Activated naive CD8-positive, alpha-beta T cell (primary cell): Measurements from ENCODE around the gene DNAH3.
"Not testable (repeated sequence)": the region's sequence is repeated elsewhere in the genome, so short reads cannot be mapped to it uniquely, and the experiment has no call there.

ENCODE experiments used
- H3K27ac Mint-ChIP-seq: one replicate; pipeline ENCODE4 v1.8.0; 2021; ENCODE audit warnings: mixed read lengths
- H3K27me3 Mint-ChIP-seq: one replicate; pipeline ENCODE4 v1.8.0; 2021; ENCODE audit warnings: mixed read lengths
- H3K36me3 Mint-ChIP-seq: one replicate; pipeline ENCODE4 v1.8.0; 2021; ENCODE audit warnings: mixed read lengths
- H3K4me1 Mint-ChIP-seq: one replicate; pipeline ENCODE4 v1.8.0; 2021; ENCODE audit warnings: low read depth, mixed read lengths
- H3K4me3 Mint-ChIP-seq: one replicate; pipeline ENCODE4 v1.8.0; 2021; ENCODE audit warnings: mild to moderate bottlenecking, mixed read lengths
- H3K9me3 Mint-ChIP-seq: one replicate; pipeline ENCODE4 v1.8.0; 2021; ENCODE audit warnings: low read depth, mixed read lengths

Gene DNAH3

GRCh38 chr16:20945575-20945875, 205.1 kb downstream of the DNAH3 start:
- not testable (repeated sequence) for H3K27me3 Mint-ChIP-seq, H3K4me1 Mint-ChIP-seq, H3K4me3 Mint-ChIP-seq, H3K9me3 Mint-ChIP-seq, H3K27ac Mint-ChIP-seq, H3K36me3 Mint-ChIP-seq

GRCh38 chr16:20944861-20945574, 205.6 kb downstream of the DNAH3 start:
- Mint-ChIP-seq H3K27me3 (no peaks in the 10 kb centered on the region), H3K27ac (no peak overlapping the region), H3K4me1 (peaks cover 6% of the 10 kb centered on the region), H3K4me3 (no peak overlapping the region), H3K36me3 (no peaks in the 10 kb centered on the region), H3K9me3 (no peaks in the 10 kb centered on the region)

- no peak overlapping the region for H3K4me3 Mint-ChIP-seq
- no peak overlapping the region for H3K27ac Mint-ChIP-seq
- H3K36me3 Mint-ChIP-seq: no peaks in the 10 kb centered on the region
- H3K27me3 Mint-ChIP-seq: no peaks in the 10 kb centered on the region
- H3K4me1 Mint-ChIP-seq: peaks cover 6% of the 10 kb centered on the region
- no peaks in the 10 kb centered on the region for H3K9me3 Mint-ChIP-seq
Observed at GRCh38 chr16:20942256-20942655, 208.4 kb downstream of the DNAH3 start.

- H3K27ac Mint-ChIP-seq: no peak overlapping the region
- H3K27me3 Mint-ChIP-seq: no peaks in the 10 kb centered on the region
- H3K4me3 Mint-ChIP-seq: no peak overlapping the region
- no peaks in the 10 kb centered on the region for H3K36me3 Mint-ChIP-seq
- H3K9me3 Mint-ChIP-seq: no peaks in the 10 kb centered on the region
- H3K4me1 Mint-ChIP-seq: peaks cover 6% of the 10 kb centered on the region
Observed at GRCh38 chr16:20941636-20941926, 209.1 kb downstream of the DNAH3 start.

DNA sequence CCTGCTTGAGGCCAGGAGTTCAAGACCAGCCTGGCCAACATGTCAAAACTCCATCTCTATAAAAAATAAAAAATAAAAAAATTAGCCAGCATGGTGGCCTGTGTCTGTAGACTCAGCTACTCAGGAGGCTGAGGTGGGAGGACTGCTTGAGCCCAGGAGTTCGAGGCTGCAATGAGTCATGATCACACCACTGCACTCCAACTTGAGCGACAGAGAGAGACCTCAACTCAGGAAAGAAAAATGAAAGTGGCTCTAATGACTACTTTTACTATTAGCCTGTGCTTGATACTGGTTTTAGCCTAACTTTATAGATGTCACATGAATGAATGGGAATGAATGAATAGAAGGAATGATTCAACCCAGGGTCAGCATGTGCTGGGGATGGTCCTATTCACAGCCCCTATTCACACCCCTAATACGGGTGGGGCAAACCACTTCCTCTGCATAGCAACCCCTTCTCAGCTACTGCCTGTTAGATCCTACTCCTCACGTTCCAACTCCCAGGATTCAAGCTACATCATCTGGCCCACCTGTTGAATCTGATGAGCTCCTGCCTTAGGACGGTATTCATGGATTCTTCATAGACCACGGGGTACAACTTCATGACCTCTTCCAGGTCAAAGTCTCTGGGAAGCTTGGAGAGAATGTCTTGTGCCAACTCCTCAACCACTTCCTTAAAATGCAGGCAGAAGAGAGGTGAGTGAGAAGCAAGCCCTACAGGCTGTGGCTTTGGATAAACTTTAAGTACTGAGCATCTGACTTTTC, 209.6 kb downstream of the DNAH3 start:
- H3K4me1 Mint-ChIP-seq: peaks cover 6% of the 10 kb centered on the region
- no peak overlapping the region for H3K27ac Mint-ChIP-seq
- H3K36me3 Mint-ChIP-seq: no peaks in the 10 kb centered on the region
- H3K4me3 Mint-ChIP-seq: no peak overlapping the region
- H3K9me3 Mint-ChIP-seq: no peaks in the 10 kb centered on the region
- H3K27me3 Mint-ChIP-seq: no peaks in the 10 kb centered on the region

DNA sequence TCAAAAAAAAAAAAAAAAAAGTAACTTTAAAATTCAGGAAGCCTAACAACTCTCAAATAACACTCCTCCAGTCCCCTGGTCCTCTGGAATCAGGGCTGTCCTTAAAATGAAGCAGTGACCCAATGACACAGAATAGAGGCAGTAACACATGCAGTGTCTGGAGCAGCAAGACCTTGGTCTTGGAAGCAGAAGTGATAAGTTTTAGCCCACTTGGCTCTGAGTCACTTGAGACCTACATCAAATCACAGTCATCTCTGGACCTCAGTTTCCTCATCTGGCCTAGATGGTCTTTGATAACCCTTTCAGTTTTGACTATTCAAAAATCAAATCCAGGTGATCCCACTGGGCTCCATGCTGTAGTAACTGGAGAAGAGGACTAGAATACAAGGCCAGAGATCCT, 211.0 kb downstream of the DNAH3 start:
- H3K4me3 Mint-ChIP-seq: no peak overlapping the region
- H3K36me3 Mint-ChIP-seq: no peaks in the 10 kb centered on the region
- H3K9me3 Mint-ChIP-seq: no peaks in the 10 kb centered on the region
- no peaks in the 10 kb centered on the region for H3K27me3 Mint-ChIP-seq
- peaks cover 6% of the 10 kb centered on the region for H3K4me1 Mint-ChIP-seq
- no peak overlapping the region for H3K27ac Mint-ChIP-seq

- no peak overlapping the region for H3K4me3 Mint-ChIP-seq
- H3K36me3 Mint-ChIP-seq: no peaks in the 10 kb centered on the region
- H3K27ac Mint-ChIP-seq: no peak overlapping the region
- H3K27me3 Mint-ChIP-seq: no peaks in the 10 kb centered on the region
- H3K9me3 Mint-ChIP-seq: no peaks in the 10 kb centered on the region
- peaks cover 6% of the 10 kb centered on the region for H3K4me1 Mint-ChIP-seq
Observed at GRCh38 chr16:20938426-20938825, 212.2 kb downstream of the DNAH3 start.

GRCh38 chr16:20937736-20938135, 212.9 kb downstream of the DNAH3 start:
- Mint-ChIP-seq H3K4me1 (peaks cover 6% of the 10 kb centered on the region), H3K27me3 (no peaks in the 10 kb centered on the region), H3K9me3 (no peaks in the 10 kb centered on the region), H3K27ac (no peak overlapping the region), H3K4me3 (no peak overlapping the region), H3K36me3 (no peaks in the 10 kb centered on the region)

DNA sequence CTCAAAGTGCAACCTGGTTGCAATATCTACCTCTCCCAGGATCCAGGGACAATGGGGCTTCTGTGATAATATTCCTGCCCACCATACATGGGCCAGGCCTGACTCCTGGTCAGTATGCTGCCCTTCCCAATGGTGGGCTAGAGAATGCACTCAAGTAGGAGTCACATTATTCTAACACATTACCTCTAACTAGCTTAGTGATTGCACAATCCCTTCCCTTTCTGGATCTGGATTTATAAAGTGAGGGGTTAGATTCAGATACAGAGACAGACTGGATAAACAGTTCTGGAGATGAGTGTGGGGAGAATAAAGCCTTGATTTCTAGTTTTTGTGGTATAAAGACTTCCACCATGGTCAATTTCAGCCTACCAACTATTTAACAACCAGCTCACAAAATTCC, 217.1 kb downstream of the DNAH3 start:
- H3K36me3 Mint-ChIP-seq: no peaks in the 10 kb centered on the region
- no peak overlapping the region for H3K4me3 Mint-ChIP-seq
- H3K4me1 Mint-ChIP-seq: no peaks in the 10 kb centered on the region
- H3K27me3 Mint-ChIP-seq: no peaks in the 10 kb centered on the region
- H3K27ac Mint-ChIP-seq: no peak overlapping the region
- no peaks in the 10 kb centered on the region for H3K9me3 Mint-ChIP-seq

GRCh38 chr16:20931066-20931600, 219.5 kb downstream of the DNAH3 start:
- no peaks in the 10 kb centered on the region for H3K9me3 Mint-ChIP-seq
- H3K4me3 Mint-ChIP-seq: no peak overlapping the region
- no peaks in the 10 kb centered on the region for H3K27me3 Mint-ChIP-seq
- no peaks in the 10 kb centered on the region for H3K4me1 Mint-ChIP-seq
- H3K36me3 Mint-ChIP-seq: peaks cover 5% of the 10 kb centered on the region
- H3K27ac Mint-ChIP-seq: no peak overlapping the region

GRCh38 chr16:20930365-20930690, 220.3 kb downstream of the DNAH3 start:
- H3K27ac Mint-ChIP-seq: no peak overlapping the region
- no peaks in the 10 kb centered on the region for H3K9me3 Mint-ChIP-seq
- peaks cover 9% of the 10 kb centered on the region for H3K36me3 Mint-ChIP-seq
- H3K27me3 Mint-ChIP-seq: no peaks in the 10 kb centered on the region
- H3K4me1 Mint-ChIP-seq: no peaks in the 10 kb centered on the region
- H3K4me3 Mint-ChIP-seq: no peak overlapping the region

DNA sequence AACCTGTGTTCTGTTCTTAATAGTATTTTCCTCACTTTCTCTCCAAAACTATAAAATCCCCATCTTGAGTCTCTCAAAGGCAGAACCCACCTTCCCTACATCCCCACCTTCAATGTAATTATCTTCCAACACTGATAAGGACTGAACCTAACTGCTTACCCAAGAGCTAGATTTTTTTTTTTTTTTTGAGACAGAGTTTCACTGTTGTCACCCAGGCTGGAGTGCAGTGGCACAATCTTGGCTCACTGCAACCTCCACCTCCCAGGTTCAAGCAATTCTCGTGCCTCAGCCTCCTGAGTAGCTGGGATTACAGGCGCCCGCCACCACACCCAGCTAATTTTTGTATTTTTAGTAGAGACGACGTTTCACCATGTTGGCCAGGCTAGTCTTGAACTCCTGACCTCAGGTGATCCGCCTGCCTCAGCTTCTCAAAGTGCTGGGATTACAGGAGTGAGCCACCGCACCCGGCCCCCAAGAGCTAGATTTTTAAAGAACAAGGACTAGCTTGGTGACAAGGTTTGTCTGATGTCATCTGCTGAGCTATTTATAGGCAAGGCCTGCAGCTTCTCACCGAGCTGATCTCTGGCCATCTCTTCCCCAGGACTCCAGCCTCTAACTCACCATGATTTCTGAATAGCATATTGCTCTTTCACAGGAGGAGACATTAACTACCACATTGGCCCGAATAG, 220.8 kb downstream of the DNAH3 start:
- H3K4me3 Mint-ChIP-seq, H3K9me3 Mint-ChIP-seq, H3K27me3 Mint-ChIP-seq, H3K4me1 Mint-ChIP-seq, H3K36me3 Mint-ChIP-seq, H3K27ac Mint-ChIP-seq: not testable (repeated sequence)

DNA sequence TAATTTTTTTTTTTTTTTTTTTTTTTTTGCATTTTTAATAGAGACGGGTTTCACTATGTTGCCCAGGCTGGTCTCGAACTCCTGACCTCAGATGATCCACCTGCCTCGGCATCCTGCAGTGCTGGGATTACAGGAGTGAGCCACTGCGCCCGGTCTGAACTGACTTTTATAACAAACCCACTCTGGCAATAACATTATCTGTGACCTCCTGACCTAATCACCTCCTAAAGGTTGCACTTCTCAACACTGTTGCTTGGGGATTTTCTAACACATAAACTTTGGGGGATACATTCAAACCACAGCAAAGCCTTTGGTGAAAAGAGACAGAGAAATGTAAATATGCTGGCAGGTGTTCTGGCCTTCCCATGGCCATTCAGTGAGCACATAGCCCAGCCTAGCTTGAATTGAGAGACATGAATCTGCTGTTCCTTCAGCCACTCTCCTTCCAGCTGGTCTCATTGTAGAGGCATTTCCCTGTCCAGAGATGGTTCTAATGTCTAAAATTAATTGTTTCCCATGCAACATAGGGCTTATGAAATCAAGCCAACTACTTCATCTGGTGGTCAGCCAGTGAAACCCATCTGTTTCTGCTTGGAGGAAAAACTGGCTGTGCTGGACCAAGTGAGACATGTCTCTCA, 221.8 kb downstream of the DNAH3 start:
- Mint-ChIP-seq H3K27me3 (no peaks in the 10 kb centered on the region), H3K4me1 (no peaks in the 10 kb centered on the region), H3K9me3 (no peaks in the 10 kb centered on the region), H3K27ac (no peak overlapping the region), H3K36me3 (peaks cover 9% of the 10 kb centered on the region), H3K4me3 (no peak overlapping the region)

DNA sequence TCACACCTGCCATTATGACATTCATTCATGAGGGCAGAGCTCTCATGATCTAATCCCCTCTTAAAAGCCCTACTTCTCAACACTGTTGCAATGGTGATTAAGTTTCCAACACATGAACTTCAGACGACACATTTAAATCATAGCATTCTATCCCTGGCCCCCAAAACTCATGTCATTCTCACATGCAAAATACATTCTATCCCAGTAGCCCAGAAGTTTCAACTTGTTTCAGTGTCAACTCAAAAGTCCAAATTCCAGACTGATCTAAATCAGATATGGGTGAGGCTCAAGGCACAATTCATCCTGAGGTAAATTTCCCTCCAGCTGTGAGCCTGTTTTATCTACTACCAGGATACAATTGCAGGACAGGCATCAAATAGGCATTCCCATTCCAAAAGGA, 224.9 kb downstream of the DNAH3 start:
- Mint-ChIP-seq H3K27me3 (no peaks in the 10 kb centered on the region), H3K9me3 (no peaks in the 10 kb centered on the region), H3K27ac (no peak overlapping the region), H3K4me3 (no peak overlapping the region), H3K36me3 (peaks cover 12% of the 10 kb centered on the region), H3K4me1 (no peaks in the 10 kb centered on the region)

- no peaks in the 10 kb centered on the region for H3K4me1 Mint-ChIP-seq
- no peaks in the 10 kb centered on the region for H3K27me3 Mint-ChIP-seq
- H3K27ac Mint-ChIP-seq: peak overlapping the region; percentile 22
- no peak overlapping the region for H3K4me3 Mint-ChIP-seq
- peaks cover 12% of the 10 kb centered on the region for H3K36me3 Mint-ChIP-seq
- no peaks in the 10 kb centered on the region for H3K9me3 Mint-ChIP-seq
Observed at GRCh38 chr16:20923876-20924275, 226.8 kb downstream of the DNAH3 start.
